Measurements from ENCODE around the gene EFNA2. TPM values are rescaled to one million over a fixed set of nuclear protein-coding genes. Genes with fewer than 3 reads are reported as not detected.
A peak's percentile ranks its signal among the peaks of the same experiment; 100 is the strongest.

The EFNA2 gene
- total RNA-seq, 4 donors from 2014 or later = not detected

GRCh38 chr19:1259876-1260748 is 25.6 kb upstream of the EFNA2 start:
- peak overlapping the region; percentile 15 to 83 (median 60) for H3K4me3 ChIP-seq
- peaks cover 45 to 47% of the 10 kb centered on the region in 2 donors for H3K4me1 ChIP-seq

GRCh38 chr19:1260749-1261537 is 24.7 kb upstream of the EFNA2 start:
- Histone ChIP-seq H3K27ac (peak overlapping the region; percentile 94 to 99 (median 96)), H3K27me3 (no peaks in the 10 kb centered on the region), H3K36me3 (peaks cover 0 to 20% of the 10 kb centered on the region in 2 donors), H3K9me3 (no peaks in the 10 kb centered on the region), H3K4me1 (peaks cover 42 to 43% of the 10 kb centered on the region in 2 donors), H3K4me3 (peak overlapping the region; percentile 60 to 93 (median 74))
- ATAC-seq (peak; percentile 70 to 80), DNase-seq (peak; percentile 94)
- TF ChIP-seq CTCF (IDR thresholded peaks at IDR 0.05 in 4 of 5, conservative IDR thresholded peaks at IDR 0.05 in 1 of 5) = no peak
- peak; percentile 40 to 52 for TF ChIP-seq POLR2A (IDR thresholded peaks at IDR 0.05)
- in situ Hi-C loops (cut with MboI; ENCODE audit: low sequenced_read_pairs in 4 of 4) (no loop called here), intact Hi-C loops (cut with DNase I; ENCODE audit: low total_unique reads) (loop anchor here (1.0 kb wide), 1 partner anchor 12 kb away; no protein-coding TSS in a partner anchor)

More at GRCh38 chr19:1259876-1260748, 25.6 kb upstream of the EFNA2 start:
- peak in 1 of 2 donors; percentile 1 for ATAC-seq
- no peak for DNase-seq
- Histone ChIP-seq H3K9me3 (no peaks in the 10 kb centered on the region), H3K27me3 (no peaks in the 10 kb centered on the region), H3K36me3 (peaks cover 0 to 28% of the 10 kb centered on the region in 2 donors), H3K27ac (peak overlapping the region; percentile 94 to 99 (median 96))
- in situ Hi-C loops (cut with MboI; ENCODE audit: low sequenced_read_pairs in 4 of 4) = no loop called here
- no peak for TF ChIP-seq CTCF (IDR thresholded peaks at IDR 0.05 in 4 of 5, conservative IDR thresholded peaks at IDR 0.05 in 1 of 5)
- TF ChIP-seq POLR2A (IDR thresholded peaks at IDR 0.05) = no peak
- intact Hi-C loops (cut with DNase I; ENCODE audit: low total_unique reads) = no loop called here

- in situ Hi-C loops (cut with MboI; ENCODE audit: low sequenced_read_pairs in 4 of 4) (no loop called here), intact Hi-C loops (cut with DNase I; ENCODE audit: low total_unique reads) (loop anchor here (1.0 kb wide), 1 partner anchor 12 kb away; no protein-coding TSS in a partner anchor)
- Histone ChIP-seq H3K27me3 (no peaks in the 10 kb centered on the region), H3K4me1 (peaks cover 46 to 47% of the 10 kb centered on the region in 2 donors), H3K4me3 (peak overlapping the region; percentile 60 to 93 (median 74)), H3K27ac (peak overlapping the region; percentile 83 to 99 (median 93)), H3K9me3 (no peaks in the 10 kb centered on the region), H3K36me3 (peaks cover 0 to 15% of the 10 kb centered on the region in 2 donors)
- DNase-seq (no peak), ATAC-seq (no peak)
- TF ChIP-seq POLR2A (IDR thresholded peaks at IDR 0.05) = no peak
- peak in 3 of 5 experiments; percentile 16 to 52 (median 36) for TF ChIP-seq CTCF (IDR thresholded peaks at IDR 0.05 in 4 of 5, conservative IDR thresholded peaks at IDR 0.05 in 1 of 5)
These were observed 24.2 kb upstream of the EFNA2 start for GRCh38 chr19:1261538-1261797.

GRCh38 chr19:1261798-1262622 is 23.7 kb upstream of the EFNA2 start:
- Histone ChIP-seq H3K27me3 (no peaks in the 10 kb centered on the region), H3K9me3 (no peaks in the 10 kb centered on the region), H3K4me1 (peaks cover 48 to 49% of the 10 kb centered on the region in 2 donors), H3K36me3 (peaks cover 0 to 9% of the 10 kb centered on the region in 2 donors), H3K4me3 (peak overlapping the region; percentile 60 to 93 (median 74)), H3K27ac (peak overlapping the region; percentile 83 to 99 (median 93))
- TF ChIP-seq POLR2A (IDR thresholded peaks at IDR 0.05) (no peak), CTCF (IDR thresholded peaks at IDR 0.05 in 4 of 5, conservative IDR thresholded peaks at IDR 0.05 in 1 of 5) (no peak)
- in situ Hi-C loops (cut with MboI; ENCODE audit: low sequenced_read_pairs in 4 of 4) (no loop called here), intact Hi-C loops (cut with DNase I; ENCODE audit: low total_unique reads) (loop anchor here (1.0 kb wide), 1 partner anchor 13 kb away; no protein-coding TSS in a partner anchor)
- DNase-seq (peak in 1 of 2 donors; percentile 93), ATAC-seq (peak; percentile 20 to 39)

Measured in gastrocnemius medialis (tissue), 4 donors.